GM10248 (cell line): Measurements from ENCODE around the gene ABCC2.
"Not testable (repeated sequence)": the region's sequence is repeated elsewhere in the genome, so short reads cannot be mapped to it uniquely, and the experiment has no call there.

Experiments used
- CTCF ChIA-PET: fragments of 300-600 bp; sonication (Branson Sonifier 250); formaldehyde crosslinking; extraction: SDS; loops from one replicate; lab custom pipeline; 2021; ENCODE audit warnings: antibody characterized with exemption; lab: Yijun Ruan, JAX
- POLR2A ChIA-PET: fragments of 350-650 bp; sonication (Branson Sonifier 250); formaldehyde crosslinking; extraction: SDS; loops from one replicate; lab custom pipeline; 2020; ENCODE audit warnings: antibody characterized with exemption; lab: Yijun Ruan, JAX
- DNase-seq: peaks from one replicate; pipeline ENCODE4 v3.0.0; 2012; ENCODE audit errors: extremely low spot score
- TF ChIP-seq, protein P1 (sequence below): IDR thresholded peaks from 2 replicates; pipeline ENCODE4 v1.5.1; 2012; ENCODE audit warnings: mild to moderate bottlenecking, low read depth; ENCODE audit errors: extremely low read depth, missing control alignments, control extremely low read depth

The ABCC2 gene

DNA sequence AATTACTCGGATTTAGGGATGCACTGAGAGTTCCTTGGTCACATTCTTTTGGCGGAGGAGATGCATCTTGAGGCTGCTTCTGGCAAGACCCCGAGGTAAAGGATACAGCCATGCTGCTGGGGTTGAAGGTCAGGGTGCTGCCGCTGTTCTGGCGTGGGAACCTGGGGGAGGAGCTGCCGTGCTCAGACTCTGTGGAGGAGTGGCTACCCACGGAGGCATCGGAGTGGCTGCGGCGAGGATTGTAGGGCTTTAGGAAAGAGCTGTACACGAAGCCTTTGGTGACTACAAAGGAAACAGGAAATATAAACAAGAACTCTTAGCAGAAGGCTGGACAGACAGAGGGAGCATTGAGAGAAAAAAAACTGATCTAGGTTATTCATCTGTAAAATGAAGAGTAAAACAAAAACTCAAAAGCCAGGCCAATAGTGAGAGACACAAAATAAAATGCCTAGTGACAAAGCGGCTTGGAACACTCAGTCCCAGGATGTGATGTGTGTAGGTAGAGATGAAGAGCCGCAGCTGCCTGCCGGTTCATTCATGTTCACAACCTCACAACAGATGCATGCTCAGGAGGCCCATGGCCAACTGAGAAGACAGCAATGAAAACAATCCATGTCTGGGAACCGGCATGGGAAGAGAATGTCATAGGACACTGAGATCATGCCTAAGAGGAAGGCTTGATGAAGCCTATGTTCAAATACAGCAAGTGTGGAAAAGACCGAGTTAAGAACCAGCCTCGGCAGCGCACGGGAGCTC, 97.8 kb downstream of the ABCC2 start:
- CTCF ChIA-PET = interaction anchor here (0.9 to 1.3 kb wide), 4 partner anchors 10 to 35 kb away, joined by 3 read pairs; no protein-coding TSS in a partner anchor
- TF ChIP-seq, protein P1, sequence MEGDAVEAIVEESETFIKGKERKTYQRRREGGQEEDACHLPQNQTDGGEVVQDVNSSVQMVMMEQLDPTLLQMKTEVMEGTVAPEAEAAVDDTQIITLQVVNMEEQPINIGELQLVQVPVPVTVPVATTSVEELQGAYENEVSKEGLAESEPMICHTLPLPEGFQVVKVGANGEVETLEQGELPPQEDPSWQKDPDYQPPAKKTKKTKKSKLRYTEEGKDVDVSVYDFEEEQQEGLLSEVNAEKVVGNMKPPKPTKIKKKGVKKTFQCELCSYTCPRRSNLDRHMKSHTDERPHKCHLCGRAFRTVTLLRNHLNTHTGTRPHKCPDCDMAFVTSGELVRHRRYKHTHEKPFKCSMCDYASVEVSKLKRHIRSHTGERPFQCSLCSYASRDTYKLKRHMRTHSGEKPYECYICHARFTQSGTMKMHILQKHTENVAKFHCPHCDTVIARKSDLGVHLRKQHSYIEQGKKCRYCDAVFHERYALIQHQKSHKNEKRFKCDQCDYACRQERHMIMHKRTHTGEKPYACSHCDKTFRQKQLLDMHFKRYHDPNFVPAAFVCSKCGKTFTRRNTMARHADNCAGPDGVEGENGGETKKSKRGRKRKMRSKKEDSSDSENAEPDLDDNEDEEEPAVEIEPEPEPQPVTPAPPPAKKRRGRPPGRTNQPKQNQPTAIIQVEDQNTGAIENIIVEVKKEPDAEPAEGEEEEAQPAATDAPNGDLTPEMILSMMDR = no peak
- POLR2A ChIA-PET = interaction anchor here (0.6 kb wide), 1 partner anchor 608 kb away, joined by 6 read pairs; no protein-coding TSS in a partner anchor
- no peak for DNase-seq

DNA sequence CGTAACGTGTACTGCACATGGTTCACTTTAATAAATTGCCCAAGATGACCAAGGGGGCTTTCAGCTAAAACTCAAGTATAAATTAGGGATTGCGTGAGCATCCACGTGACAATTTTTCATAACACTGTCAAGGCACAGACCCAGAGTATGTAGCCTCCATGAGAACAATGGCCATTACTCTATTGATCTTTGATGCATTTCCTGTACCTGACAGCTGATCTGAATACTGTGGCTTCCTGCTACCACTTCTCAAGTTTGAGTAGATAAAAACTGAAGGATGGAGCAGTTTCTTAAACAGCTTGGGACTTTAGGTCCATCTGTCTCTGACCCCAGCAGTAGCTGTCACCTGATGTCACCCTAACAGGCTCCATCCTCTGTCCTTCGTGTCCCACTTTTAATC, 98.9 kb downstream of the ABCC2 start:
- TF ChIP-seq, protein P1 = no peak
- ChIA-PET POLR2A (no interaction called here), CTCF (interaction anchor here (0.8 to 1.2 kb wide), 3 partner anchors 22 to 168 kb away, joined by 3 to 4 read pairs (median 3); no protein-coding TSS in a partner anchor)
- DNase-seq = no peak

DNA sequence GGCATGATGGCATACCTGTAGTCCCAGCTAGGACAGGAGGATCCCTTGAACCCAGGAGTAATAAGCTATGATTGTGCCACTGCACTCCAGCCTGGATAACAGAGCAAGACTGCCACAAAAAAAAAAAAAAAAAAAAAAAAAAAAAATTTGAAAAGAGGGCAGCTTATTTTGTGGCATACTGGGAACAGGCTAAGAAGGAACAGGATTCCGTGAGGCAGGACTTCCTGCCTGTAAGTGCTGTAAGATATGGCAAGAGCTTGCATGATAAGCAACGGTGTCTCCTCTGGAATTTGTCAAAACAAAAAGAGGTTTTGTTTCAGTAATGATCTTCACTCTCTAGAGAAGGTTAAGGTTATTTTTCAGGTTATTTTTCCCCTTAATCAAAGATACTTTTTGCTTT, 101.1 kb downstream of the ABCC2 start:
- ChIA-PET POLR2A (interaction anchor here (0.6 kb wide), 1 partner anchor 13 kb away, joined by 6 read pairs; no protein-coding TSS in a partner anchor), CTCF (interaction anchor here (1.9 kb wide), 1 partner anchor 38 kb away, joined by 7 read pairs; no protein-coding TSS in a partner anchor)
- DNase-seq = no peak
- TF ChIP-seq, protein P1 = no peak

DNA sequence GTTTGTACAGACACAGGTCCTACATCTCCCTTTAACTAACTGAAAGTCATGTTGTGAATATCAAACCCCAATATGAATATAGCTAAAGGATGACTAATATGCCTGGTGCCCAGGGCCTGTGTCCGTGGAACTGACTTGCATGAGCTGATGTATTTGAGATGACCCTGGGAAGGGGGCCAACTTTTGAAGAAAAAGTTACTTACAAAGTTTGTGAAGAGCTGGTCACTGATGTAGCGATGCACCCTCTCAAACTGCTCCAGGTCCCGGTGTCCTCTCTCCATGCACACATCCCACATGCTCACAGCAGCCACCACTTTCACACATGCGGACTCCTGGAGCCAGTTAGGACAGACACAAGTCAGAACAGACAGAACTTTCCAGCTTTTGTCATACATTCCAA, 106.2 kb downstream of the ABCC2 start:
- ChIA-PET CTCF (interaction anchor here (1.0 to 2.8 kb wide), 5 partner anchors 10 to 43 kb away, joined by 3 to 10 read pairs (median 4); no protein-coding TSS in a partner anchor), POLR2A (no interaction called here)
- TF ChIP-seq, protein P1 = no peak
- DNase-seq = no peak

DNA sequence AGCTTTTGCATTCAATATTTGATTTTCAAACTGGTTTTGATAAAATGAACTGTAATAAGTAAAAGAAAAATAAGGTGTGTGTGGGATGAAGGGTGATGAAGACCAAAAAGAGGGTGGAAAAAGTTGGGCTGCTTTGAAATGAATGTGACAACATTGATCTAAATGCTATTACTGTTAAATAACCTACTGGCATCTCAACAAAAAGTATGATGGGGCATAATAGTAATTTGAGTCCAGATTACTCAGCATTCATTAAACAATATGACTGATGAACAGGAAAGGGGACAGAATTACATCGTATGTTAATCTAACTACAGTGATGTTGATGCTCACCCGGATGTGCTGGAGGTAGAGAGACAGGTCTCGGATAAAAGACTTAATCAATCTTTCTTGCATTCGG, 112.2 kb downstream of the ABCC2 start:
- POLR2A ChIA-PET = no interaction called here
- CTCF ChIA-PET = interaction anchor here (1.4 to 1.8 kb wide), 3 partner anchors 9 to 151 kb away, joined by 3 to 4 read pairs (median 4); no protein-coding TSS in a partner anchor
- no peak for DNase-seq
- TF ChIP-seq, protein P1 = no peak

DNA sequence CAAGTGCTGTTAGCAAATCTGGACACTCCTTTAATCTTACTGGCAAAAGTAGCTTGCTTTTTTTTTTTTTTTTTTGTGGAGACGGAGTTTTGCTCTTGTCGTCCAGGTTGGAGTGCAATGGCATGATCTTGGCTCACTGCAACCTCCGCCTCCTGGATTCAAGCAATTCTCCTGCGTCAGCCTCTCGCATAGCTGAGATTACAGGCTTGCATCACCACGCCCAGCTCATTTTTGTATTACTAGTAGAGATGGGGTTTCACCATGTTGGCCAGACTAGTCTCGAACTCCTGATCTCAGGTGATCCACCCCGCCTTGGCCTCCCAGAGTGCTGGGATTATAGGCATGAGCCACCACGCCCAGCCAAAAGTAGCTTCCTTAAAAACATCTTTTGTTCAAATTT, 112.6 kb downstream of the ABCC2 start:
- POLR2A ChIA-PET, DNase-seq: not testable (repeated sequence)
- CTCF ChIA-PET = interaction anchor here (1.4 to 1.8 kb wide), 3 partner anchors 8 to 151 kb away, joined by 3 to 4 read pairs (median 4); no protein-coding TSS in a partner anchor
